ENCODE data around the gene PITRM1.
"Not testable (repeated sequence)": the region's sequence is repeated elsewhere in the genome, so short reads cannot be mapped to it uniquely, and the experiment has no call there.

PITRM1 gene

GRCh38 chr10:3172446-3173170, at the start of gene PITRM1:
Gene PITRM1, minus strand, starts transcription at chr10:3172782. Its CDS starts 10 bp downstream, at chr10:3172772.
- no peaks in the 10 kb centered on the region for H3K9me3 ChIP-seq (ENCODE audit: low read length)
- peaks cover 19% of the 10 kb centered on the region for H3K36me3 ChIP-seq (ENCODE audit: insufficient read depth, low read length)
- peak within 1 kb of the TSS; percentile 86 for H3K4me3 ChIP-seq (ENCODE audit: low read length)
- H3K27me3 ChIP-seq (ENCODE audit: insufficient read depth, low read length): no peaks in the 10 kb centered on the region
- peaks cover 3% of the 10 kb centered on the region for H3K4me1 ChIP-seq (ENCODE audit: insufficient read depth, low read length)
- H2AFZ ChIP-seq (ENCODE audit: low read depth, low read length): peak within 1 kb of the TSS; percentile 71

GRCh38 chr10:3222068-3222467, 49.5 kb upstream of the PITRM1 start:
- Histone ChIP-seq H3K4me3 (ENCODE audit: low read length) (no peak overlapping the region), H3K4me1 (ENCODE audit: insufficient read depth, low read length) (no peaks in the 10 kb centered on the region), H3K27me3 (ENCODE audit: insufficient read depth, low read length) (no peaks in the 10 kb centered on the region), H2AFZ (ENCODE audit: low read depth, low read length) (no peak overlapping the region), H3K36me3 (ENCODE audit: insufficient read depth, low read length) (no peaks in the 10 kb centered on the region), H3K9me3 (ENCODE audit: low read length) (peaks cover 1% of the 10 kb centered on the region)

GRCh38 chr10:3221601-3222000, 49.0 kb upstream of the PITRM1 start:
- H3K4me1 ChIP-seq (ENCODE audit: insufficient read depth, low read length); H3K27me3 ChIP-seq (ENCODE audit: insufficient read depth, low read length); H3K9me3 ChIP-seq (ENCODE audit: low read length); H3K36me3 ChIP-seq (ENCODE audit: insufficient read depth, low read length); H3K4me3 ChIP-seq (ENCODE audit: low read length); H2AFZ ChIP-seq (ENCODE audit: low read depth, low read length): not testable (repeated sequence)

- H3K4me3 ChIP-seq (ENCODE audit: low read length): no peak overlapping the region
- no peaks in the 10 kb centered on the region for H3K27me3 ChIP-seq (ENCODE audit: insufficient read depth, low read length)
- H3K4me1 ChIP-seq (ENCODE audit: insufficient read depth, low read length): no peaks in the 10 kb centered on the region
- H2AFZ ChIP-seq (ENCODE audit: low read depth, low read length): no peak overlapping the region
- H3K9me3 ChIP-seq (ENCODE audit: low read length): peaks cover 1% of the 10 kb centered on the region
- H3K36me3 ChIP-seq (ENCODE audit: insufficient read depth, low read length): no peaks in the 10 kb centered on the region
Observed at GRCh38 chr10:3220853-3221252, 48.3 kb upstream of the PITRM1 start.

- not testable (repeated sequence) for H3K36me3 ChIP-seq (ENCODE audit: insufficient read depth, low read length); H2AFZ ChIP-seq (ENCODE audit: low read depth, low read length); H3K27me3 ChIP-seq (ENCODE audit: insufficient read depth, low read length); H3K9me3 ChIP-seq (ENCODE audit: low read length); H3K4me3 ChIP-seq (ENCODE audit: low read length)
- H3K4me1 ChIP-seq (ENCODE audit: insufficient read depth, low read length): peaks cover 14% of the 10 kb centered on the region
Observed at GRCh38 chr10:3219021-3219628, 46.5 kb upstream of the PITRM1 start.

- peaks cover 14% of the 10 kb centered on the region for H3K4me1 ChIP-seq (ENCODE audit: insufficient read depth, low read length)
- no peaks in the 10 kb centered on the region for H3K9me3 ChIP-seq (ENCODE audit: low read length)
- H3K27me3 ChIP-seq (ENCODE audit: insufficient read depth, low read length): no peaks in the 10 kb centered on the region
- H3K4me3 ChIP-seq (ENCODE audit: low read length): no peak overlapping the region
- no peak overlapping the region for H2AFZ ChIP-seq (ENCODE audit: low read depth, low read length)
- H3K36me3 ChIP-seq (ENCODE audit: insufficient read depth, low read length): no peaks in the 10 kb centered on the region
Observed at GRCh38 chr10:3217853-3218252, 45.3 kb upstream of the PITRM1 start.

GRCh38 chr10:3217301-3217700, 44.7 kb upstream of the PITRM1 start:
- Histone ChIP-seq H3K36me3 (ENCODE audit: insufficient read depth, low read length) (no peaks in the 10 kb centered on the region), H3K4me3 (ENCODE audit: low read length) (no peak overlapping the region), H2AFZ (ENCODE audit: low read depth, low read length) (no peak overlapping the region), H3K9me3 (ENCODE audit: low read length) (no peaks in the 10 kb centered on the region), H3K4me1 (ENCODE audit: insufficient read depth, low read length) (peaks cover 14% of the 10 kb centered on the region), H3K27me3 (ENCODE audit: insufficient read depth, low read length) (no peaks in the 10 kb centered on the region)

GRCh38 chr10:3215153-3215775, 42.7 kb upstream of the PITRM1 start:
- Histone ChIP-seq H2AFZ (ENCODE audit: low read depth, low read length) (no peak overlapping the region), H3K4me3 (ENCODE audit: low read length) (no peak overlapping the region), H3K4me1 (ENCODE audit: insufficient read depth, low read length) (peaks cover 14% of the 10 kb centered on the region), H3K27me3 (ENCODE audit: insufficient read depth, low read length) (no peaks in the 10 kb centered on the region), H3K9me3 (ENCODE audit: low read length) (no peaks in the 10 kb centered on the region), H3K36me3 (ENCODE audit: insufficient read depth, low read length) (no peaks in the 10 kb centered on the region)

GRCh38 chr10:3213758-3214515, 41.4 kb upstream of the PITRM1 start:
- Histone ChIP-seq H2AFZ (ENCODE audit: low read depth, low read length) (no peak overlapping the region), H3K27me3 (ENCODE audit: insufficient read depth, low read length) (no peaks in the 10 kb centered on the region), H3K4me1 (ENCODE audit: insufficient read depth, low read length) (peaks cover 18% of the 10 kb centered on the region), H3K9me3 (ENCODE audit: low read length) (no peaks in the 10 kb centered on the region), H3K36me3 (ENCODE audit: insufficient read depth, low read length) (no peaks in the 10 kb centered on the region), H3K4me3 (ENCODE audit: low read length) (no peak overlapping the region)

- Histone ChIP-seq H3K4me1 (ENCODE audit: insufficient read depth, low read length) (peaks cover 18% of the 10 kb centered on the region), H3K36me3 (ENCODE audit: insufficient read depth, low read length) (no peaks in the 10 kb centered on the region), H3K4me3 (ENCODE audit: low read length) (no peak overlapping the region), H3K27me3 (ENCODE audit: insufficient read depth, low read length) (no peaks in the 10 kb centered on the region), H2AFZ (ENCODE audit: low read depth, low read length) (no peak overlapping the region), H3K9me3 (ENCODE audit: low read length) (no peaks in the 10 kb centered on the region)
Observed at GRCh38 chr10:3213208-3213607, 40.6 kb upstream of the PITRM1 start.

GRCh38 chr10:3210251-3210877, 37.8 kb upstream of the PITRM1 start:
- H3K27me3 ChIP-seq (ENCODE audit: insufficient read depth, low read length): no peaks in the 10 kb centered on the region
- no peak overlapping the region for H2AFZ ChIP-seq (ENCODE audit: low read depth, low read length)
- no peak overlapping the region for H3K4me3 ChIP-seq (ENCODE audit: low read length)
- H3K4me1 ChIP-seq (ENCODE audit: insufficient read depth, low read length): peaks cover 24% of the 10 kb centered on the region
- no peaks in the 10 kb centered on the region for H3K36me3 ChIP-seq (ENCODE audit: insufficient read depth, low read length)
- H3K9me3 ChIP-seq (ENCODE audit: low read length): no peaks in the 10 kb centered on the region

- peaks cover 12% of the 10 kb centered on the region for H3K4me1 ChIP-seq (ENCODE audit: insufficient read depth, low read length)
- H3K4me3 ChIP-seq (ENCODE audit: low read length): no peak overlapping the region
- no peaks in the 10 kb centered on the region for H3K27me3 ChIP-seq (ENCODE audit: insufficient read depth, low read length)
- H3K9me3 ChIP-seq (ENCODE audit: low read length): no peaks in the 10 kb centered on the region
- H2AFZ ChIP-seq (ENCODE audit: low read depth, low read length): no peak overlapping the region
- no peaks in the 10 kb centered on the region for H3K36me3 ChIP-seq (ENCODE audit: insufficient read depth, low read length)
Observed at GRCh38 chr10:3208481-3209406, 36.2 kb upstream of the PITRM1 start.

All from neuron (in vitro differentiated cells).